GM18499 (cell line): ENCODE results near the gene SLIT1.

Source experiments
- ATAC-seq: cut with Tn5 transposase; IDR thresholded peaks from one replicate; pipeline ENCODE4 v1.9.1; 2021; ENCODE audit warnings: moderate number of reproducible peaks; ENCODE audit not compliant: insufficient read depth, unreplicated experiment

The SLIT1 gene

DNA sequence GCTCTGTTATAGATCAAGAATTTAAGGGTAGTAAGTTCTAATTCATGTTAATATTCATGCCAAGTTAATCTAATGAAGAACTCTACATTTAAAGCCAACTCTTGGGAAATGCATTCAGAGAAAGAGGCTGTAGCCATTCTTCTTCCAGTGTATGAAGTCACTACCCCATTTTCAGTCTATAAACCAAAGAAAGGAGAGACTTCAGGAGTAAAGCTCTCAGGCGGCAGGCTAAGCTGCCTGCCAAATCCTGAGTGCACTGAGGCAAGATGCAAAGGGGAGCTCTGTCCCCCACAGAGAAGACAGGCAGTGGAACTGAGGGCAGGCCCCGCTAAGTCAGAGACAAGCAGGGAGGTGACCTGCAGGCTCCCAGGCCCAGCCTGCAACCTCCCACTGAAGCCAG is 41.5 kb downstream of the SLIT1 start:
- no peak for ATAC-seq

- no peak for ATAC-seq
Measured at GRCh38 chr10:97142834-97143233, 42.9 kb downstream of the SLIT1 start.

- no peak for ATAC-seq
Measured at GRCh38 chr10:97140902-97141745, 44.6 kb downstream of the SLIT1 start.

- ATAC-seq: no peak
Measured at GRCh38 chr10:97140049-97140846, 45.5 kb downstream of the SLIT1 start.

DNA sequence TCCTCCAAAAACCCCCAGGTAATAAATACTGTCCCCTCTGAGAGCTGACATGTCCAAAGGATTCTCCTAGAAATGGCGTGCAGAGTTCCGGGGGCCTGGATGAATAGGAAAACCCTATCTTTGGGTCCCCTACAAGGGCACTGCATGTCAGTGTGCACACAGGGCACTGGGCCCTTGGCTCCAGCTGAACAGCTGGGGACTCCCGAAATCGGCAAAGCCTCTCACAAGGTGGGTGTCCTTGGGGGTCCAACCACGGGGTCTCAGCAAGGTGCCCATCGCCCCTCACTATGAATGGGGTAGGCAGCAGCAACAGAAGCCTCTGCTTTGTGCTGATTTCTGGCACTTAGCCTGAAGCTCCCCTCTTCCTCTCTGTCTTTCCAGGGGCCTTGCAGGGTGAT is 46.1 kb downstream of the SLIT1 start:
- ATAC-seq: no peak

DNA sequence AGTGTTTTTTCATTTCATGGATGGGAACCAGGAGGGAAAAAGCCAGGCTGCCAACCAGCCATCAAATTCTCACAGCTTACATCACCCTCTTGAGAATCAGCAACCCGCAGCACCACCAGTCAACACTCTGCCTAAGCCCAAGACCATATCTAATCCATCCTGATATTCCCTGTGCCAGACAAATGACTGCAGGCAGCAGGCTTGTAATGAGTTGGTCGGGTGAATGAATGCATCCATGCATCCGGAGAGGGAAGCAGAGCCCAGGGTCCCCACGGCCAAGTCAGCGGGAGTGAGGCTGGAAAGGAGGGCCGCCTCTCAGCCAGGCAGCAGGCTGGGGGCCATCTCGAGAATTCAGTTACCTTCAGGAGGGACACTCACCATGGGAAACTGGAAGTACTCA is 46.9 kb downstream of the SLIT1 start:
- ATAC-seq: no peak

- ATAC-seq: no peak
Measured at GRCh38 chr10:97138174-97138573, 47.6 kb downstream of the SLIT1 start.

- ATAC-seq: no peak
Measured at GRCh38 chr10:97136756-97137155, 49.0 kb downstream of the SLIT1 start.

- no peak for ATAC-seq
Measured at GRCh38 chr10:97135464-97135863, 50.3 kb downstream of the SLIT1 start.

DNA sequence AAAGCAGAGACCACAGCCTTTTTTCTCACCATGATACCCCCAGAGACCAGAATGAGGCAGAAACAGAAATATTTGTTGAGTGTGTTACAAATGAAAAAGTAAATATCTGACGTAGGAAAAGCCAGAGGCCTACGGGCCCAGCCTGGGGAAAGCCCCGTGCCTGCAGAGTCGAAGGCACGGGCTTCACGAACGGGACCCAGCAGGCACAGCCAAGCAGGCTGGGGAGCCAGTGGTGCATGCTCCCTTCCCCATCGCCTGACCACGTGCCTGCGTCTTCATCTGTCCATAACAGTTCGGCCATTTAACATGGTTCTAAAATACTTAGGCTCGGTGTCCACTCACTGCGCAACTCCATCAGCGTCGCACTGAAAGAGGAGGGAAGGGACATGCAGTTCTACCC is 50.8 kb downstream of the SLIT1 start:
- ATAC-seq: no peak

DNA sequence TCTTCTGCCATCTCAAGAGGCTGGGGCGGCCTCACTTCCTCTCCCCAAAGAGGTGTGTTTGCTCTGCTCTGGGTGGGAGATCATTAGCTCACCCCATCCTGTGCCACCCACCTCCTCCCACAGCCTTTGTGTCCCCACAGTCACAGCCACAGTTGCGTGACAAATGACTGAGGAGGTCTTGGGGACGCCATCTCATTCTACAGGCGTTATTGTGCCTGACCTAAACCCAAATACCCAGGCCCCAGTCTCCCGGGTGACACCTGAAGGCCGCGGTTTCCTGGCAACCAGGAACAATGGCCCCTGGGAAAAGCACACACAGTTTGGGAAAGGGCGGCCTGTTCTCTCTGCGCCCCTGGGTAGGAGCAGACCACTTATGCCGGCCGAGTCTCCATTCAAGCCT is 51.6 kb downstream of the SLIT1 start:
- no peak for ATAC-seq

- no peak for ATAC-seq
Measured at GRCh38 chr10:97132273-97132672, 53.5 kb downstream of the SLIT1 start.

DNA sequence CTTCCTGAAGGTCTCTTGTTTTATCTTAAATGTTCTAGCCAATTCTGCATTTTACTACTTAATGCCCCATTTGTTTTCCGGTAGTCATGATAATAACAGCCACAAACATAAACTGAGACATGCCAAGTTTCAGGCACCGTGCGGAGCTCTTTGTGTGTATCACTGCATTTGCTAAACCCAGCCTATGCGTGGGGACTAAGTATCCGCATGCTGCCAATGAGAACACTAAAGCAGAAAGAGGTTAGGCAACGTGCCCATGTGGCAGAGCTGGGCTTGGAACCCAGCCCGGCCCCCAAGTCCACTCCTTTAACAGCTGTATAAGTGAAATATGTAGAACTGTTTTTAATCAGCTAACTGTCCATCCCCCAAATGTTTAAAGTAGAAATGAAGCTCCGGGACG is 54.1 kb downstream of the SLIT1 start:
- ATAC-seq: no peak

- no peak for ATAC-seq
Measured at GRCh38 chr10:97131181-97131628, 54.6 kb downstream of the SLIT1 start.

DNA sequence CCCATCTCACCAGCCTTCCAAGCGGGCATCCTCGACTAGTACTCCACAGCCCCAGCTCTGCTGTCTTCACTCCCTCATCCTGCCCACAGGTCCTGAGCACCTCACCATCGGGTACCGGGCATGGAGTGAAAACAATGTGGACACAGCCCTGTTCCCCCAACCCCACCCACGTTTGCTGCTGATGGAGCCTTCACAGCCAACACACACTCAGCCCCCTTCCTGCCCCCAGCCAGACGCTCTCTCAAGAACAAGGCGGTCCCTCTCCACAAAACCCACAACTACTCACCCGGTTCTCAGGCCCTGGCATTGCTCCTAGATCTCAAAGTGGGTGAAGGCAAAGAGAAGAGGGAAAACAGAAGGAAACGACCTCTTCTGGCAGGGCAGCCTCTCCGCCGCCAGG is 56.1 kb downstream of the SLIT1 start:
- ATAC-seq: no peak

GRCh38 chr10:97128516-97129154 is 57.1 kb downstream of the SLIT1 start:
- no peak for ATAC-seq

- no peak for ATAC-seq
Measured at GRCh38 chr10:97128039-97128492, 57.7 kb downstream of the SLIT1 start.

GRCh38 chr10:97127509-97127908 is 58.2 kb downstream of the SLIT1 start:
- no peak for ATAC-seq

GRCh38 chr10:97124211-97124610 is 61.5 kb downstream of the SLIT1 start:
- no peak for ATAC-seq

DNA sequence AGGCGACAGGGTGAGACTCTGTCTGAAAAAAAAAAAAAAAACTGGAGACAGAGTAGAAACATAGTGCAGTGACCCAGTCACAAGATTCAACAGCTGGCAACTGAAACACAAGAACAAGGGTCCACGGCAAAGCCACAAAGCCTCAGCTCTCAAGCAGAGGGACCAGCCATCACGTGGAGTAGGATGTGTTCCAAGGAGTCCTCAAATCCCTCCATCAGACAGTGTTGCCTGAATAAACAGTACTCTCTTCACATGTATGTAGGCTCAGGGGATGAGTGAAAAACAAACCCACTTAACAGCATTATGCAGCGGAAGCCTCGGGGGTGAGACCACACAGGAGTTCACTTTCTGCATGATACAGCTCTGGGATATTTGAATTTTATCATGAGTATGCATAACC is 62.0 kb downstream of the SLIT1 start:
- ATAC-seq: no peak

- no peak for ATAC-seq
Measured at GRCh38 chr10:97121041-97121440, 64.7 kb downstream of the SLIT1 start.
